H9 (cell line): ENCODE results near the gene KMT2B. TPM values are rescaled to one million over a fixed set of nuclear protein-coding genes. Genes with fewer than 3 reads are reported as not detected.

Experiments used
- DNase-seq: peaks from one replicate; pipeline ENCODE4 v3.0.0-alpha.2; 2017
- H2AFZ ChIP-seq: one replicate; pipeline ENCODE4 v1.6.1; 2013; ENCODE audit warnings: mild to moderate bottlenecking, low read length, control low read depth, moderate library complexity
- H2AK5ac ChIP-seq: 2 replicates; pipeline ENCODE4 v1.6.1; 2013; ENCODE audit warnings: low read length, control low read depth, mixed read lengths; ENCODE audit not compliant: insufficient read length
- H2BK120ac ChIP-seq: one replicate; pipeline ENCODE4 v1.6.1; 2013; ENCODE audit warnings: low read depth, mild to moderate bottlenecking, low read length, control low read depth, inconsistent platforms; ENCODE audit not compliant: poor library complexity, severe bottlenecking
- H2BK12ac ChIP-seq: 2 replicates; pipeline ENCODE4 v1.6.1; 2013; ENCODE audit warnings: low read length, control low read depth, mixed read lengths, low read depth; ENCODE audit not compliant: insufficient read length
- H2BK15ac ChIP-seq: 2 replicates; pipeline ENCODE4 v1.6.1; 2013; ENCODE audit warnings: low read depth, low read length, control low read depth
- H2BK20ac ChIP-seq: one replicate; pipeline ENCODE4 v1.6.1; 2013; ENCODE audit warnings: low read depth, mild to moderate bottlenecking, low read length, control low read depth, inconsistent platforms; ENCODE audit not compliant: poor library complexity, severe bottlenecking
- H2BK5ac ChIP-seq: 2 replicates; pipeline ENCODE4 v1.6.1; 2013; ENCODE audit warnings: low read length, control low read depth, mixed read lengths; ENCODE audit not compliant: insufficient read length
- H3K14ac ChIP-seq: 2 replicates; pipeline ENCODE4 v1.6.1; 2013; ENCODE audit warnings: low read length, control low read depth; ENCODE audit not compliant: insufficient read depth
- H3K18ac ChIP-seq: 2 replicates; pipeline ENCODE4 v1.6.1; 2013; ENCODE audit warnings: low read depth, mild to moderate bottlenecking, mixed read lengths, low read length, control low read depth; ENCODE audit not compliant: insufficient read length
- H3K23ac ChIP-seq: 2 replicates; pipeline ENCODE4 v1.6.1; 2013; ENCODE audit warnings: low read length, control low read depth, mixed read lengths, low read depth; ENCODE audit not compliant: insufficient read length
- H3K23me2 ChIP-seq: 2 replicates; pipeline ENCODE4 v1.6.1; 2013; ENCODE audit warnings: low read depth, mild to moderate bottlenecking, mixed read lengths, low read length, control low read depth; ENCODE audit not compliant: insufficient read length, poor library complexity, severe bottlenecking
- H3K27ac ChIP-seq: 2 replicates; pipeline ENCODE4 v1.5.1; 2013; ENCODE audit warnings: low read length, control low read depth, mixed read lengths, low read depth; ENCODE audit not compliant: insufficient read length
- H3K27me3 ChIP-seq: 2 replicates; pipeline ENCODE4 v1.6.1; 2013; ENCODE audit warnings: low read length, control low read depth, inconsistent platforms; ENCODE audit not compliant: insufficient read depth
- H3K4ac ChIP-seq: 2 replicates; pipeline ENCODE4 v1.6.1; 2013; ENCODE audit warnings: low read depth, mild to moderate bottlenecking, control low read depth, inconsistent platforms, low read length, moderate library complexity
- H3K4me1 ChIP-seq: 2 replicates; pipeline ENCODE4 v1.6.1; 2013; ENCODE audit warnings: low read length, control low read depth, inconsistent platforms; ENCODE audit not compliant: insufficient read depth
- H3K4me2 ChIP-seq: 2 replicates; pipeline ENCODE4 v1.6.1; 2013; ENCODE audit warnings: low read length, control low read depth, mixed read lengths; ENCODE audit not compliant: insufficient read length, insufficient read depth
- H3K56ac ChIP-seq: 2 replicates; pipeline ENCODE4 v1.6.1; 2013; ENCODE audit warnings: low read depth, mild to moderate bottlenecking, mixed read lengths, low read length, control low read depth; ENCODE audit not compliant: insufficient read length
- H3K79me1 ChIP-seq: 2 replicates; pipeline ENCODE4 v1.6.1; 2013; ENCODE audit warnings: low read depth, mild to moderate bottlenecking, moderate library complexity, low read length, control low read depth, inconsistent platforms; ENCODE audit not compliant: insufficient read depth, poor library complexity, severe bottlenecking
- H3K79me2 ChIP-seq: 2 replicates; pipeline ENCODE4 v1.6.1; 2013; ENCODE audit warnings: low read length, control low read depth, inconsistent platforms; ENCODE audit not compliant: insufficient read depth
- H3K9ac ChIP-seq: 2 replicates; pipeline ENCODE4 v1.6.1; 2013; ENCODE audit warnings: low read length, control low read depth, mixed read lengths; ENCODE audit not compliant: insufficient read length; ENCODE audit errors: extremely low read depth
- H3K9me3 ChIP-seq: one replicate; pipeline ENCODE4 v1.6.1; 2013; ENCODE audit warnings: low read depth, low read length, inconsistent platforms; ENCODE audit not compliant: control insufficient read depth
- H3T11ph ChIP-seq: one replicate; pipeline ENCODE4 v1.6.1; 2013; ENCODE audit warnings: mild to moderate bottlenecking, low read length, control low read depth, inconsistent platforms
- H4K20me1 ChIP-seq: one replicate; pipeline ENCODE4 v1.6.1; 2013; ENCODE audit not compliant: control insufficient read depth, insufficient read length, insufficient read depth
- H4K5ac ChIP-seq: 2 replicates; pipeline ENCODE4 v1.6.1; 2013; ENCODE audit warnings: low read depth, mild to moderate bottlenecking, mixed read lengths, low read length, control low read depth; ENCODE audit not compliant: insufficient read length
- H4K8ac ChIP-seq: replicated peaks from 2 replicates; pipeline ENCODE4 v1.6.1; 2013; ENCODE audit warnings: low read length, control low read depth, mixed read lengths, low read depth; ENCODE audit not compliant: insufficient read length
- H4K91ac ChIP-seq: 2 replicates; pipeline ENCODE4 v1.6.1; 2013; ENCODE audit warnings: low read depth, mild to moderate bottlenecking, moderate library complexity, mixed read lengths, low read length, control low read depth; ENCODE audit not compliant: insufficient read length
- H3K27ac Mint-ChIP-seq, 3 experiments: 2 replicates in 2 of 3; 3 replicates in 1 of 3; pipeline ENCODE4 v1.8.0; 2020 to 2021; ENCODE audit warnings: mixed read lengths in 3 of 3, mild to moderate bottlenecking in 1 of 3, moderate library complexity in 1 of 3
- H3K27me3 Mint-ChIP-seq: 2 replicates; pipeline ENCODE4 v1.8.0; 2021; ENCODE audit warnings: low read depth, mild to moderate bottlenecking, moderate library complexity, mixed read lengths
- H3K36me3 Mint-ChIP-seq, 3 experiments: 2 replicates in 2 of 3; 3 replicates in 1 of 3; pipeline ENCODE4 v1.8.0; 2020 to 2021; ENCODE audit warnings: low read depth in 3 of 3, mixed read lengths in 3 of 3; ENCODE audit not compliant: insufficient read depth in 1 of 3
- H3K4me1 Mint-ChIP-seq, 2 experiments: 2 replicates each; pipeline ENCODE4 v1.8.0; 2020; ENCODE audit warnings: mixed read lengths in 2 of 2
- H3K4me3 Mint-ChIP-seq, 2 experiments: 2 replicates in 1 of 2; 3 replicates in 1 of 2; pipeline ENCODE4 v1.8.0; 2020 to 2021; ENCODE audit warnings: mild to moderate bottlenecking in 2 of 2, mixed read lengths in 2 of 2, moderate library complexity in 1 of 2
- H3K9me3 Mint-ChIP-seq, 2 experiments: 2 replicates in 1 of 2; 3 replicates in 1 of 2; pipeline ENCODE4 v1.8.0; 2020; ENCODE audit warnings: mild to moderate bottlenecking in 2 of 2, mixed read lengths in 2 of 2, moderate library complexity in 1 of 2
- WGBS: extraction: QIAGEN DNeasy Blood & Tissue Kit; methylation state at CpG from one replicate; pipeline ENCODE4 v1.1.7; 2013; ENCODE audit warnings: missing lambda C conversion rate, low lambda C conversion rate, mixed read lengths; ENCODE audit not compliant: insufficient read length; ENCODE audit errors: extremely low coverage; 5-methylcytosine and 5-hydroxymethylcytosine counted together
- total RNA-seq: library from RNA; stranded (reverse); gene quantifications from 2 replicates; pipeline ENCODE4 v1.2.1, GENCODE V29; 2021
- TF ChIP-seq, protein P1 (sequence below): fragments of 200-600 bp; sonication (generic); conservative IDR thresholded peaks from 3 replicates; pipeline ENCODE4 v1.8.0; 2021; ENCODE audit warnings: antibody characterized with exemption, mild to moderate bottlenecking

Gene KMT2B
- total RNA-seq, 1 experiment from 2014 or later = 47.7 TPM

DNA sequence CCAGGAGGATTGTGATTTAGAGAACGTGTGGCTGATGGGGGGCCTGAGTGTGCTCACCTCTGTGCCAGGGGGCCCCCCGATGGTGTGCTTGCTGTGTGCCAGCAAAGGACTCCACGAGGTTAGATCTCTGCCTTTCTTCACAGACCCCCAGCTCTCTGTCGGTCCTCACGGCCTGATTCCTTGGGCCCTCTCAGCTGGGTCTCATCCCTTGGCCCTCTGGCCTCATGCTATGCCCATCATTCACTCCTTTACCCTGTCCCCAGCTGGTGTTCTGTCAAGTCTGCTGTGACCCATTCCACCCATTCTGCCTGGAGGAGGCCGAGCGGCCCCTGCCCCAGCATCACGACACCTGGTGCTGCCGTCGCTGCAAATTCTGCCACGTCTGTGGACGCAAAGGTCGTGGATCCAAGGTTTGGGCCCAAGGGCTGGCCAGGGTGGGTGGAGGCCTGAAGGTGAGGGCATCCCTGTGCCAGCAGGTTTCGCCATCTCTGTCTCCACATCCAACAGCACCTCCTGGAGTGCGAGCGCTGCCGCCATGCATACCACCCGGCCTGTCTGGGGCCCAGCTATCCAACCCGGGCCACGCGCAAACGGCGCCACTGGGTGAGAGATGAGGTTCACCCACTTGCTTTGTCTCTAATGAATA lies 7.5 kb downstream of the KMT2B start:
- no peak overlapping the region for H3K4ac ChIP-seq
- no peak overlapping the region for H4K8ac ChIP-seq
- no peaks in the 10 kb centered on the region for H3K9me3 ChIP-seq
- Mint-ChIP-seq H3K4me3 (no peak overlapping the region), H3K4me1 (no peaks in the 10 kb centered on the region), H3K9me3 (no peaks in the 10 kb centered on the region), H3K27ac (no peak overlapping the region), H3K36me3 (peaks cover 62 to 92% (median 89%) of the 10 kb centered on the region in 3 experiments), H3K27me3 (no peaks in the 10 kb centered on the region; the same call in 1 of the 2 replicates)
- H3K4me2 ChIP-seq = no peak overlapping the region
- no peaks in the 10 kb centered on the region for H4K20me1 ChIP-seq
- no peak overlapping the region for H4K5ac ChIP-seq
- no CpG with 5 or more reads among the region's 23 CpGs for WGBS
- H2BK15ac ChIP-seq = no peak overlapping the region
- no peak overlapping the region for H3K27ac ChIP-seq
- H3K79me1 ChIP-seq = no peaks in the 10 kb centered on the region
- no peak overlapping the region for H2BK20ac ChIP-seq
- H4K91ac ChIP-seq = no peak overlapping the region
- no peak overlapping the region for H3K9ac ChIP-seq
- no peak overlapping the region for H2BK5ac ChIP-seq
- no peak overlapping the region for H2BK12ac ChIP-seq
- no peaks in the 10 kb centered on the region for H3K4me1 ChIP-seq
- H3K18ac ChIP-seq = no peak overlapping the region
- DNase-seq = no peak
- no peaks in the 10 kb centered on the region for H3K79me2 ChIP-seq
- no peak overlapping the region for H3K23ac ChIP-seq
- H2AFZ ChIP-seq = no peak overlapping the region
- TF ChIP-seq, protein P1, sequence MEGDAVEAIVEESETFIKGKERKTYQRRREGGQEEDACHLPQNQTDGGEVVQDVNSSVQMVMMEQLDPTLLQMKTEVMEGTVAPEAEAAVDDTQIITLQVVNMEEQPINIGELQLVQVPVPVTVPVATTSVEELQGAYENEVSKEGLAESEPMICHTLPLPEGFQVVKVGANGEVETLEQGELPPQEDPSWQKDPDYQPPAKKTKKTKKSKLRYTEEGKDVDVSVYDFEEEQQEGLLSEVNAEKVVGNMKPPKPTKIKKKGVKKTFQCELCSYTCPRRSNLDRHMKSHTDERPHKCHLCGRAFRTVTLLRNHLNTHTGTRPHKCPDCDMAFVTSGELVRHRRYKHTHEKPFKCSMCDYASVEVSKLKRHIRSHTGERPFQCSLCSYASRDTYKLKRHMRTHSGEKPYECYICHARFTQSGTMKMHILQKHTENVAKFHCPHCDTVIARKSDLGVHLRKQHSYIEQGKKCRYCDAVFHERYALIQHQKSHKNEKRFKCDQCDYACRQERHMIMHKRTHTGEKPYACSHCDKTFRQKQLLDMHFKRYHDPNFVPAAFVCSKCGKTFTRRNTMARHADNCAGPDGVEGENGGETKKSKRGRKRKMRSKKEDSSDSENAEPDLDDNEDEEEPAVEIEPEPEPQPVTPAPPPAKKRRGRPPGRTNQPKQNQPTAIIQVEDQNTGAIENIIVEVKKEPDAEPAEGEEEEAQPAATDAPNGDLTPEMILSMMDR = no peak
- no peak overlapping the region for H3T11ph ChIP-seq
- H3K56ac ChIP-seq = no peak overlapping the region
- no peak overlapping the region for H2BK120ac ChIP-seq
- no peak overlapping the region for H2AK5ac ChIP-seq
- H3K14ac ChIP-seq = no peak overlapping the region
- H3K27me3 ChIP-seq = no peaks in the 10 kb centered on the region
- H3K23me2 ChIP-seq = no peaks in the 10 kb centered on the region
